GM21737 (cell line): ENCODE measurements around the gene MRGPRG.

Source experiments
- ATAC-seq: cut with Tn5 transposase; IDR thresholded peaks from one replicate; pipeline ENCODE4 v1.9.1; 2021; ENCODE audit warnings: mild to moderate bottlenecking, moderate library complexity; ENCODE audit not compliant: unreplicated experiment

MRGPRG gene

GRCh38 chr11:3207526-3208189 is 11.0 kb downstream of the MRGPRG start:
- no peak for ATAC-seq

GRCh38 chr11:3206922-3207204 is 11.8 kb downstream of the MRGPRG start:
- ATAC-seq, result no peak

GRCh38 chr11:3206156-3206921 is 12.3 kb downstream of the MRGPRG start:
- no peak for ATAC-seq

DNA sequence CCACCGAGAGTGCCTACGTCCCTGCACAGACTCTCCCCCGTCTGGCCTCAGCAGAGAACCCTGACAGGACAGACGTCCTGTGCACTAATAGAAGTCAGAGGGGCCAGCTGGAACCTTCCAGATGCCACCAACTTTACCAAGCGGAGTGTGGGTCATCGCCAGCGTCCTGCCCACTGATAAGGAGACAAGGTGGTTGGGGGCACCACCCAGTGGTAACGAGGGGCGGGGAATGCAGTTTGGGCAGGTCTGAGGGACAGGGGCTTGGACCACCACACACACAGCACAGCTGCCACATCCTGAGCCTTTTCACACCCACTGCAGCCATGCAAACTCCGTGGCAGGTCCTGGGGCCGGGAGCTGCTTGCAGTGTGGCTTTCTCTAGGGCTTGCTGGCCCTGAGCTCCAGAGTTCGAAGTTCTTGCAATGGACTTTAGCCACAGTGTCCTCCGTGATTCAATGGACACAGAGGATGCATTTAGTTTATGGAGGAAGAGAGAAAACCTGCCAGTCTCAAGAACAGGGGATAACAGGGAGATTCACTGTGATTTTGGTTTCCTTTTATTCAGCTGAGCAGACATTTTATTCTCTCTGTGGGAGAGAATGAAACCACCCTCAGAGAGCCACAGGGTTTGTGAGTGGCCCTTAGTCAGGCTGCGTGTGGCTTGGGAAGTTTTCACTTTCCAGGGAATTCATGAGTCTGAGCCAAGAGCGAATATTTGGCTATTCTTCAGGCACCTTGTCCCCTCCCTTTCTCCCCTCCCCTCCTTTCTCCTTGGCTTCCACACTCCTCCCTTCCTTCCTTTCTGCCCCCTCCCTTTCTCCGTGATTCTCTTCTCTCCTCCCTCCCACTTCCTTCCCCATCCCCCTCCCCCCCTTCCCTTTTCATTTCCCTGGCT is 13.1 kb downstream of the MRGPRG start:
- no peak for ATAC-seq

- no peak for ATAC-seq
Observed at GRCh38 chr11:3204141-3205015, 14.2 kb downstream of the MRGPRG start.

- no peak for ATAC-seq
Observed at GRCh38 chr11:3203221-3204043, 15.2 kb downstream of the MRGPRG start.

DNA sequence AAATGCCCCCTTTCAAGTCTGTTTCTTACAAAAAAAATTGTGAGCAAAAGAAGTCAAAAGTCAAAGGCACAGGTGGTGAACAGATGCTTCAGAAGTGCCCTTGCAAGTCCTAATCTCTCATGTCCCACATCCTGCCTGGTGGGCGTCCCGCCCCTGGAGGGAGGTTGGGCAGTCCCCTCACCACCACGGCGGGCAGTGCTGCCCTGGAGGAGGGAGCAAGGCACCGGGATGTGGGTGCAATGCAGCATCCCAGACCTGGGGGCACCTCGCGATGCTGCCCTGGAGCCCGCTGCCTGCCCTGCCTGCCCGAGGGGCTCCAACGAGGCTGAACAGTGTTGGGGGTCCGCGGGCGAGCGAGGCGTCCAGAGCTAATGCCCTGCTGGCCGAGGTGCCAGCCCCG is 15.9 kb downstream of the MRGPRG start:
- no peak for ATAC-seq

- ATAC-seq, result no peak
Observed at GRCh38 chr11:3202305-3202704, 16.3 kb downstream of the MRGPRG start.

GRCh38 chr11:3201677-3202181 is 16.9 kb downstream of the MRGPRG start:
- ATAC-seq, result no peak

DNA sequence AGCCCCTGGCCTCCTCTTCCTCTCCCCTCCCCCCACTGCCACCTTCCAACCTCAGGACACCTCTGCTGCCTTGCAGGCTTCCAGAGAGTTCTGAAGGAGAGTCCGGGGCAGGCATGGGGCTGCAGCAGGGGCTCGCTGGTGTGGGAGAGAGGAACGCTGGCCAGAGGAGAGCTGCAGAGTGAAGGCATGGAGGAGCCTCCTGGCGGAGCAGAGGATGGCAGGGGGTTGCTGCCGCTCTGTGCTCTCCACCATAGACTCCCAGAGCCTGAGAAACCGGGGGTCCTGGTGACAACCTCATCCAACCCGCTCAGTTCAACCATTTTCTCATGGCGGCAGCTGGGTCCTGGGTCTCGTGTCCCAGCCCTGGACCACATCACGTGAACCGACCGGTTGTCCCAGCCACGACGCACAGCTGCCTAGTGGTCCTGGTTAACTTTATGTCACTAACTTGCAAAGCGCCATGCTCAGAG is 17.5 kb downstream of the MRGPRG start:
- no peak for ATAC-seq

DNA sequence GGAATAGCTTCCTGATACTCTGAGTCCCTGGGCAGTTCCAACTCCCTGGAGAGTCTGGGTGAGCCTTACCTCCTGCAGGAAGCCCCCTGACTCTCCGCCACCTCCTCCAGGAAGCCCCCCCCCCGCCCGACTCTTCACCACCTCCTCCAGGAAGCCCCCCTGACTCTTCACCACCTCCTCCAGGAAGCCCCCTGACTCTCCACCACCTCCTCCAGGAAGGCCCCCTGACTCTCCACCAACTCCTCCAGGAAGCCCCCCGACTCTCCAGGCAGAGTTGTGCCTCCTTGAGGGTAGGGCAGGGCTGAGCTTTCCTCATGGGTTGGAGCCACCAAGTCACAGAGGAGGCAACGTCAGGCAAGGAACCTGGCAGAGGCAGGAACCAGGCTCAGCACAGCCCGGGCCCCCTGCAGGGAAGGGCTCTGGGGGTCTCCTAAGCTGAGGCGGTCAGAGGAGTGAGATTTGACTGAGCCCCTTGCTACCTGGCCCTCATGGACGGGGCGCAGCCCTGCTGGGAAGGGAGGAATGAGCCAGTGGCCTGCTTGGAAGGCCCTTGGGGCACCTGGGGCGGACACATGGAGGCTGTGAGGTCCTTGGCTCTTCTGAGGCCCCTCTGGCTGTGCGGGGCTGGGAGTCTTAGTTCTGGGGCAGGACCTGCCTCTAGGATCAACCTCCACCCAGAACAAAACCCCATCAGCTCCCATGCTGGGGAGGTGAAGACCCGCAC is 18.1 kb downstream of the MRGPRG start:
- ATAC-seq, result no peak

DNA sequence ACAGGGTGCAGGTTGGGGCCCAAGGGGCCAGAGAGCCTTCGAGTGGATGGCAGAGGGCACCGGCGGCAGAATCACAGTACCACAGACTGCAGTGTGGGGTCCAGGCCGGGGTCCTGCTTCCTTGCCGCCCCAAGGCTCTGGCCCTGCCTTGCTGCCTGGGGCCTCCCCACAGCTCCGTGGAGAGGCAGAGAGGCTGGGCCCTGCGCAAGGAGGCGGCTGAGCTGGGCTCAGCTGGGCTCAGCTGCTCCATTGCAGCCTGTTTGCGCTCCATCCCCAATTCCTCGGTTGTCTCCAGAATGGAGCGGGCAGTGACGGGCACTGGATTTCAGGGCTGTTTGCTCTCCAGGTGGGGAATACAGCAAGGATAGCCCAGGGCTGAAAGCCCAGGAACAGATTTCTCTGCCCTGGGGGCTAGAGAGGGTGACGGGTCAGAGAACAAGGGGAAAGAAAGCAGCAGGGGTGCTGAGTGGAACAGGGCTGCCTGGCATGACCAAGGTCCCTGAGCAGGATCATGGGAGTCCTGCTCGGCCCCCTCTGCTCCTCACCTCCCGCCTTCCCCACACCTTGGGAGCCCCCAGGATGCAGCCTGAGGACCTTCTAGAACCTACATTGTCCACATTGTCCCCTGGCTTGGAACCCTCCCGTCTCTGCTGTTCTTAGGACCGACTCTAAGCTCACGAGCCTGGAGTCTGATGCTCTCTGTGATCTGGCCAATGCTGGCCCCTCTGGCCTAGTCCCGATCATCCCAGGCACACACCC is 18.9 kb downstream of the MRGPRG start:
- no peak for ATAC-seq

GRCh38 chr11:3198815-3199214 is 19.8 kb downstream of the MRGPRG start:
- no peak for ATAC-seq

GRCh38 chr11:3197878-3198528 is 20.6 kb downstream of the MRGPRG start:
- no peak for ATAC-seq

DNA sequence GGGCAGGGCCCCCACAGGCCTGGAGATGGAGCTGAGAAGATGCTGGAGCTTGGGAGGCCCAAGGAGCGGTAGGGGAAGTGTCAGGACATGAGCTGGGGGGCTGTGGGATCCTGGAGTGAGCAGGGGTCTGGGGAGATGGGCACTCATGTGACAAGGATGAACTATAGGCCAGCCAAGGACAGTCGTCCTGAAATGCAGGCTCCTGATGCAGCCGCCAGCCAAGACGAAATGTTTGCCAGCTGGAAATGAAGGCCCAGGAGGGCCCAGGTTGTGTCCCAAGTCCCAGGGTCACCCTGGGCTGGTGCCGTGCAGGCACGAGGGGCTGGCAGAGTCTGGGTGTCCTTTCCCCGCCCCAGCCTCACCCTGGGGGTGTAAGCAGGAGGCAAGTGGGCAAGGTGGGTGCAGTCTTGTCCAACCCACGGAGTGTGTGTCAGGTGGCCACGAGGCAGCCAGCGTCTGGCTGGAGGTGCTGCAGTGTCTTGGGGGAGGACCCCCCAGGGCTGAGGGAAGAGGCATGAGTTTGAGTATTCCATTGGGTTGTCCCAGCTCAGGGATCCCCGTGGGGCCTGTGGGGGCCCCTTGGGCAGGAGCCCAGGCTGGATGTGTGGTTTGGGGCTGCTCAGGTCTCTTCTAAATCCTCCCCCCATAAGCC is 21.4 kb downstream of the MRGPRG start:
- ATAC-seq, result no peak

DNA sequence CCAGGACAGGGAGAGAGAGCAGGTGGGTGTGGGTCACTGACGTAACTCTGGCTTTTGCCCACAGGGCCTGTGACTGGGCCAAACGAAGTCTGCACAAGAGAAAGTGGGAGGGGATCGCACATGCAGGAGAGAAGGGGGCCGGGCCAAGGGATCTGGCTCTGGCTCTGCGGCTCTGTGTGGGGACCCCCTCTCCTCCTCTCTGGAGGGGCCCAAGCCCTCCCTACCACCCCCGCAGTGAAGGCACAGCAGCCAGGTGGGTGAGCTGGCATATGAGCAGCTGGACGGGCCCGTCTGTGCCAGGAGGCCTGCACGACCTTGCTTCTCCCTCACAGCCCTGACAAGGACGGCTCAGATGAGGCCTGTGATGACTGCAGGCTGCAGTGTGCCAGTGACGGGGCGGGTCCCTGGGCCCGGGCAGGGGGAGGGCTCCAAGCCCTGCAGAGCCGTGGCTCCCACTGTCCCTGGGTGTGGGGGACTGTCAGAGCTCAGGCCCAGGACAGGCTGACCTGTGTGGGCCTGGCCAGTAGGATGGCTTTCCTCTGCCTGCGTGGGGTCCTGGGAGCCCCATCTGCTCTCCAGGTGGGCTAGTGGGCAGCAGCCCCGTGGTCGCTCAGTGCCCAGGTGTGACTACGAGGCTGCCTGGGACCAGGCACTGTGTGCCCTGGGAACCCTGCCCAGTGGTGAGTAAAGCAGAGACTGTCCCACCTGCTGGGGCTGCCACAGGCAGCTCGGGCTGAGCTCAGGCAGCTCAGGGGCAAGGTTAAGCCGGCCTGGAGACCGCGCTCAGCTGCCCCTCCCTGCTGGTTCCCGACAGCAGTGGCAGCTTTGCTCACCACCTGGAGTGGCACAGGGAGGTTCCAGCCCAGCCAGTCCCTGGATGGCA is 22.2 kb downstream of the MRGPRG start:
- no peak for ATAC-seq
